Effector CD8-positive, alpha-beta T cell (primary cell): ENCODE data around the gene CLASP1.
"Not testable (repeated sequence)": the region's sequence is repeated elsewhere in the genome, so short reads cannot be mapped to it uniquely, and the experiment has no call there.

ENCODE experiments used
- DNase-seq: peaks from one replicate; lab custom pipeline; 2025; lab: John Stamatoyannopoulos, UW

Gene CLASP1

GRCh38 chr2:121505005-121505404 lies 144.3 kb downstream of the CLASP1 start:
- no peak for DNase-seq

DNA sequence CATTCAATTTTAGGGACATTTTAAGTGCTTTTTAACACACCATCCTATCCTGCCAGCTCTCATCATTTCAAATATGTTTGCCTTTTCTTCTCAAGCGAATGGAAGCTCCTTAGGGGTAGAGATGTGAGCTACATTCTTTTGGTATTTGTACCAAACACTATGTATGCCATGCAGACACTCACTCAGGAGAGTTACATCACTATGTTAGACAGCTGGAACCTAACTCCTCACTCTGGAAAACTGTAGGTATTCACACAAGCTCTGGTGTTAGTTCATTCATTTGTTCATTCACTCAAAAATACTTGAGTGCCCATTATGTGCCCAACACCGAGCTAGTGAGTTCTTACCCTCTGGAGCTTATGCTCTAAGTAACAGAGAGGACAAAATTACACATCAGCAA lies 144.9 kb downstream of the CLASP1 start:
- no peak for DNase-seq

GRCh38 chr2:121502781-121503180 lies 146.5 kb downstream of the CLASP1 start:
- DNase-seq = no peak

DNA sequence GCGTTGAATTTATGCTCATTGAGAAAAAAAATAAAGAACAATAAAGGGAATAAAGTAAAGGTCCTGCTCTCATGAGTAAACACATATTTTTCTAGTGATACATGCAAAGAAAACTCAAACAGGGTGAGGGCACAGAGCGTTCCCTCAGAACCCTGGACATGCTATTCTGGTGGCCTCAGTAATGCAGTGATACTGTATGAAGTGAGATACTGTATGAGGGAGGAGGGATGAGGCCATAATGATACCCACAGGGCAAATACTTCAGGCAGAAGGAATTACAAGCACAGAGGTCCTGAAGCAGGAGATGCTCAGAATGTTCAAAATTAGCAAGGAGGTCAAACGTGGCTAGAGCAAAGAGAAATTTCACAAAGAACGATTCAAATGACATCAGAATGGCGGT lies 147.0 kb downstream of the CLASP1 start:
- no peak for DNase-seq

- no peak for DNase-seq
Observed at GRCh38 chr2:121501554-121501953, 147.7 kb downstream of the CLASP1 start.

DNA sequence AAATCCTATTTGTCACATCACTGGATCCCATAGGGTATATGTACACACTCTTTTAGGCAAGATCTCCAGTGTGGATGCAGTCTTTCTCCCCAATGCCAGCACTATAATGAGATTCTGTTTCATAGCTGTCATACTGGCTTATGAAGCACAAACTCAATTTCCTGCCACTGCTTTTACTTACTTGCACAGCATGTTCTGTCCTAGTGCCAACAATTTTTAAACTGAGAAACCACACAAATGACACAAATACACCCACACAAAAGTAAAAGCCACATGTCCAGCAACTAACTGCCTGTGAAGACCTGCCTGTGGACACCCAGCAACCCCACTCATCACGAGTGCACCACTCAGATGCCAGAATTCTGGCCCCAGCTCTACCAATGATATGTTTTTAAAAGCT lies 148.2 kb downstream of the CLASP1 start:
- no peak for DNase-seq

- DNase-seq = no peak
Observed at GRCh38 chr2:121498731-121499130, 150.5 kb downstream of the CLASP1 start.

DNA sequence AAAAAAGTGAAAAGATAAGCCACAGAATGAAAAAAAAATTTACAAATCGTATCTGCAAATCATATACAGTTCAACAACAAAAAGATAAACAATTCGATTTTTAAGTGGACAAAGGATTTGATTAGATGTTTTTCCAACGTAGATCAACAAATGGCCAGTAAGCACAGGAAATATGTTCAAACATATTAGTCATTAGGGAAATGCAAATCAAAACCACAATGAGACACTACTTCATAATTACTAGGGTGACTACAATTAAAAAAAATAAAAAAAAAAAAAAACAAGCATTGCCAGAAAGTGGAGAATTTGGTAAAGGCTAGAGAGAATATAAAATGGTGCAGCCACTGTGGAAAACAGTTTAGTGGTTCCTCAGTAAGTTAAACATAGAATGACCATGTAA lies 156.9 kb downstream of the CLASP1 start:
- DNase-seq = no peak

DNA sequence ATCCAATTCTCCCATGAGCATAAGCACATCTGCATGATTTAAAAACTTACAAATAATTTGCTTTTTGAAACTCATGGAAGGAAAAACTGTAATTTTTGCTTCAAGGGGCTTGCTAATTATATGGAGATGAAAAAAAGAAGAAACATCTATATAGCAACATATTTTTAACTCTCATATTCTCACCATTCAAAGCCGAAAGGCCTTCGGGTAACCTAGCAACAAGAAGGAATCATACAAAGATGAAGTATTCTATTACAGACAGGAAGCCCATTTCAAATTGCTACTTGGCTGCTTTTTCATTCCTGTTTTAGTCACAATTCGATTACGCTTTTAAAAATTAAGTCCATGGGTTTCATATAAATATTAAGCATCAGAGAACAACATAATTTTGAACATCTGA lies 157.7 kb downstream of the CLASP1 start:
- no peak for DNase-seq

DNA sequence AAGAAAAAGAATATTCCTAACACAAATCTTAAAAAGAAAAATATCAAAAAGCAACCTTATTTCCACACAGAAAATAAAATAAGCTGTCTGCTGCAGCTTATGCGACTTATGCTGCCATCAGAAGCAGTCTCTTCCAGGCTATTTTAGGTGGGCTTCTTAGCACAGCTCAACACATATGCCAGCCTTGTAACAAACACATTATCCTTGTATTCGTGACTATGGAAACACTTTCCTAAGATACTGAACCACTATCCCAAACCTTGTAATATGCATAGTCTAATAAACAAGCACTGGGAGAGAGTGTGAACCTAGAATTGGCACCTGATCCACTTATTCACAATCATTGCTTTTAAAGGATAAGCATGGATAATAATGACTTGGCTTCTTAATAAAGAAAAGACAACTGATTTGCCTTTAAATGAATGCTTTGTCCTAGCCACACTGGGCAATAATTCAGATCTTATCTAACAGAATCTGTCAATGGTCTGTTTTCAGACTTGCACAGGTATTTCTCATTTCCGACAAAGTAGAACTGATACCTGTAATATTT lies 158.6 kb downstream of the CLASP1 start:
- DNase-seq = no peak

DNA sequence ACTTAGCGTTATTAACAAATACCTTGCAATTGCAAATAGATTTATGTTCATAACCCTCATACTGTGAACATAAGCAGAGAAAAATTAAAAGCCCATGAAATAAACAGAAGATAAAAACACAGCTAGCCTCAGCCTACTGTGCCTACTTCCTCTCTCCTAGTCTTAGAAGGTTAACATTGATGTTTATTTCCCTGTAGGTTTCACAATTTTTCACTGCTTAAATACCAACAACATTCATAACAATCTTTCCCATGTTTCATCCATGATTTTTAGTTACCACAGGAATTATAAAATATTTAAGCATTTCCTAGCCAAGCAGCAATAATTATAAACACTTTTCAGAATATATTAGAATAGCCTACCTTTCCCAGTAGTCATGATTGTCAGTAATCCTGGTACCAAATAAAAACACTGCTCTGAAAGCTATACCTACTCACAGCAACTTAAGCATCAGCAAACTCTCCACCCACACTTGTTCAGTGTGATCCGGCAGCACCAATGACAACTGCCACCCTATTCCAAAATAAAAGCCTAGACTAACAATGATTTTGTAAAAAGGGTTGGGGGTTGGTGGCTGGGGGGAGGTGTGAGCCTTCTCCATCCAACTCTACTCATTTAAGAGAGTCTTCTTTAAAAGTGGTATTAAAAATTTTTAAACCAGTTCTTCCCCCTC lies 159.2 kb downstream of the CLASP1 start:
- DNase-seq = no peak

GRCh38 chr2:121489284-121489683 lies 160.0 kb downstream of the CLASP1 start:
- no peak for DNase-seq

DNA sequence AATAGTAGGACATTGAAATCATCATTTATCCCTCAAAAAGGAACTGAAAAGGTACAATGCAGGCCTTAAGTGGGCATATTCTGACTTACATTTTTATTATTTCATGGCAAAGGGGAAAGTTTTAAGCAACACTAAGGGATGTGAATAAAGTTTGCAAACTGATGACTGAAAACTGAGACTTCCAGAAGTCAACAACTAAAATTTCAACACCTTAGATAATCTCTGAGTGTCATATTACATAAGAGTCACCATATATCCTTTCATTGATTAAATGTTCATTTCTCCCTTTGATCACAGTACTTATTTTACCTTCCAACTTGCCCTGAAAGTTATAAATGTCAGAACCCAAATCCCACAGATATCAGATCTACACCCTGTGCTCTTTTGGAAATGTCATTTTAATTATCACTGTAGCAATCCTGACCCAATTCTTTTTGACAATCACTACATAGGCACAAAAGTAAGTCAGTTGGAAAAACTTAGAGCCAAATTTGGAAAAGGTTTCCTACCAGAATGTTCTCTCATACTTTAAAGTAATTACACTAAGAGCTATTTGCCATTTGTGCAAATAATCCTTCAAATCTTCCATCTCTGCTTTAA lies 163.0 kb downstream of the CLASP1 start:
- DNase-seq = no peak

- no peak for DNase-seq
Observed at GRCh38 chr2:121485039-121485438, 164.2 kb downstream of the CLASP1 start.

- DNase-seq = no peak
Observed at GRCh38 chr2:121483846-121484245, 165.4 kb downstream of the CLASP1 start.

- DNase-seq = no peak
Observed at GRCh38 chr2:121483021-121483420, 166.2 kb downstream of the CLASP1 start.

- DNase-seq = no peak
Observed at GRCh38 chr2:121480826-121481225, 168.4 kb downstream of the CLASP1 start.

DNA sequence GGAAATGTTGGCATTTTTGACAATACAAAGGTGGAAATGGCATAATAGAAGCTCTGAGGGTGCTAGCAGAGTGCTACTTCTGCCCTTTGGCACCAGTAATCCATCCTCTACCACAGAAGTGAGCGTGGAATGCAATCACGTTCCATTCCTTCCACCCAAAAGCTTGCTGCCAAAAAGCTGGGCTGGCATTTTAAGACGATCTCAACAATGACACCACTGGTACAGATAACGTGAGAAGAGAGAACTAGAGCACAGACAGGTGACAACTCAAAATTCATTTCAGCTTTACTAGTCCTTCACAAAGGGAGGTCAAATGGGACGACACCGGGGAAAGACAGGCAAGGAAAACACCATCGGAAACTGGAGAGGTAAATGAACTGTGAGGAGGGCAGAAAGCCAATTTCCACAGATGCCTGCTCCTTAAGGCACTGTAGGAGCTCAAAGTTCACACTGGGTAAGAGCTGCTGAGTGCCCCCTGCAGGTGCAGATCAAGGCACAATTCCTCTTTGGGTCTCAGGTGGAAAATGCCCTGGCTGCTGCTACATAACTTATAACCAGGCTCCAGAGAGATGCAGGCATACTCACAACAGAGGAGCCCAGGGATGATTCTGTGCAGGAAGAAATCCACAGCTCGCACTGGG lies 169.3 kb downstream of the CLASP1 start:
- no peak for DNase-seq

DNA sequence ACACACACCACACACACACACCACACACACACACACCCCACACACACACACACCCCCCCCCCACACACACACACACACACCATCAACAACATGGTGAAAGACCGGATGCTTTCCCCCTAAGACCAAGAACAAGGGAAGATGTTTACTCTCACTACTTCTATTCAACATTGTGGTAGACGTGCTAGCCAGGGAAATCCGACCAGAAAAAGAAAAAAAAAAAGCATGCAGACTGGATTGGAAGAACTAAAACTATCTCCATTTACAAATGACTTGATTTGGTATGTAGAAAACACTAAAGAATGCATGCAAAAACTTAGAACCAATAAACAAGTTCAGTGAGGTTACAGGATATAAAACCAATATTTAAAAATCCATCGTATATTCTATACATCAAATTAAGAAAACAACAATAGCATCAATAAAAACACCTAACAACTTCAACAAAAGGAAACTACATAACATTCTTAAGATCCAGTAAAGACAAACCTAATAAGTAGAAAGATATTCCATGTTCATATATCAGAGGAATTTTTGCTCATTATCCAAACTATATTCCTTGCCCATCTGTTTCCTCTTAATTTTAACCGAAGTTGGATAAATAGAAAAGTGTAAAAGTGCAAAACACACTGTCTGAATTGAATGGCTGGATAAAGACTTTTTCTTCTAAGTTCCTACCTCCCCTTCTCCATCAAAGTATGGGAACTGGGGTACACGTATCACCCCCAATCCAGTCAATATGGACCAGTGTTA lies 170.1 kb downstream of the CLASP1 start:
- no peak for DNase-seq

- DNase-seq = not testable (repeated sequence)
Observed at GRCh38 chr2:121478358-121478995, 170.8 kb downstream of the CLASP1 start.

- DNase-seq = no peak
Observed at GRCh38 chr2:121476684-121477083, 172.6 kb downstream of the CLASP1 start.
